Activated CD4-positive, alpha-beta T cell treated with anti-CD3 and anti-CD28 coated beads for 36 hours (primary cell): ENCODE results near the gene TCF15. TPM values are rescaled to one million over a fixed set of nuclear protein-coding genes. Genes with fewer than 3 reads are reported as not detected.

Experiments
- ATAC-seq: fragments of 200-7000 bp; cut with Tn5 transposase; one replicate; pipeline ENCODE4 v1.10.0; 2021; ENCODE audit warnings: mild to moderate bottlenecking, moderate library complexity
- CTCF ChIA-PET: fragments of 350-600 bp; sonication (Branson Sonifier 250); formaldehyde crosslinking; loops from one replicate; lab custom pipeline; 2021; ENCODE audit warnings: antibody characterized with exemption; lab: Charles Lee
- POLR2A ChIA-PET: fragments of 350-600 bp; sonication (Branson Sonifier 250); formaldehyde crosslinking; loops from one replicate; lab custom pipeline; 2021; ENCODE audit warnings: antibody characterized with exemption, inconsistent platforms; lab: Charles Lee
- DNase-seq: peaks from one replicate; pipeline ENCODE4 v3.0.0-alpha.2; 2020
- H3K27ac Mint-ChIP-seq: one replicate; pipeline ENCODE4 v1.8.0; 2021; ENCODE audit warnings: mixed read lengths
- H3K27me3 Mint-ChIP-seq: one replicate; pipeline ENCODE4 v1.8.0; 2021; ENCODE audit warnings: mixed read lengths
- H3K36me3 Mint-ChIP-seq: one replicate; pipeline ENCODE4 v1.8.0; 2021; ENCODE audit warnings: low read depth, mixed read lengths
- H3K4me1 Mint-ChIP-seq: one replicate; pipeline ENCODE4 v1.8.0; 2021; ENCODE audit warnings: mixed read lengths
- H3K4me3 Mint-ChIP-seq: one replicate; pipeline ENCODE4 v1.8.0; 2021; ENCODE audit warnings: mild to moderate bottlenecking, moderate library complexity, mixed read lengths
- H3K9me3 Mint-ChIP-seq: one replicate; pipeline ENCODE4 v1.8.0; 2021; ENCODE audit warnings: low read depth, mixed read lengths
- intact Hi-C, 2 experiments: fragments of 100-400 bp; cut with DNase I in 1 of 2; cut with micrococcal nuclease in 1 of 2; formaldehyde crosslinking; loops; one replicate each; pipeline versions ENCODE4 v1.14.2 to v1.15.1; 2022 to 2024; cut with DNase I, micrococcal nuclease
- total RNA-seq, 2 experiments: library from RNA; stranded (reverse); gene quantifications; one replicate each; pipeline ENCODE4 v1.2.3, GENCODE V29; 2021

Gene TCF15
- total RNA-seq, 2 experiments from 2014 or later = not detected

DNA sequence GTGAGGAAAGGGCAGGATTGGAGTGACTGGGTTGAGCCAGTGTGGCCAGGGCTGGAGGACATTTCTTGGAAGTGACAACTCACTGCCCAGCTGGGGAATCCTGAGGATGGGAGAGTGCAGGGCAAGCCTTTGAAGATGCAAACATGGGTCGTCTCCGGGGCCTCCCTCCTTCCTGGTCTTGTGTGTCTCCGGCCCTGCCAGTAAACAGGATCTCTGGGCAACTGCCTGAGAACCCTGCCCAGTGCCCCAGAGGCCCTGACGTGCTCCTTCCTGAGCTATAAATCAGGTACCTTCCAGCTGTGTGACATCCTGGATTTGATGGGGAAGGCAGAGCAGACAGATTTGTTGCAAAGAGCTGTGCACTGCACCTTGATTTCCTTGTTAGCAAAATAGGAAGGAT is 12.9 kb upstream of the TCF15 start:
- H3K9me3 Mint-ChIP-seq = peaks cover 3% of the 10 kb centered on the region
- POLR2A ChIA-PET = no interaction called here
- ATAC-seq (no peak), DNase-seq (no peak)
- intact Hi-C loops = no loop called here
- no peaks in the 10 kb centered on the region for H3K4me1 Mint-ChIP-seq
- H3K4me3 Mint-ChIP-seq = no peak overlapping the region
- H3K27ac Mint-ChIP-seq = no peak overlapping the region
- no peaks in the 10 kb centered on the region for H3K36me3 Mint-ChIP-seq
- CTCF ChIA-PET = interaction anchor here (0.9 kb wide), 1 partner anchor 22 kb away, joined by 5 read pairs; no protein-coding TSS in a partner anchor
- H3K27me3 Mint-ChIP-seq = peaks cover 31% of the 10 kb centered on the region

DNA sequence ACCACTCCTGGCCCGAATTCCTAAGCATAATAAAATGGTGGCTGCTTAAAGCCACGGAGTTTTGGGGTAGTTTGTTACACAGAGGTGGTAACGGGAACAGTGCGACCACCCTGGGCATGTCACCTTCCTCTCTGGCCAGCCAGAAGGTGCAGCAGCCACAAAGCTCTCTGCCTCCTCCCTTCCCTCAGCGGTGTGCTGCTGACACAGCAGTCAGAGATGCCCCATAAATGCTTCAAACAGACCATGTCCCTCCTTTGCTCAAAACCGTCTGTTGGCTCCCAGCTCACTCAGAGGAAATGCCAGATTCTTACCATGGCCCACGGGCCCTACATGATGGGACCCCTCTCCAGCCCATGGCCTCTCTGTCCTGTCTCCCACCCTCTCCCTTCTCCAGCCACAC is 12.1 kb upstream of the TCF15 start:
- no peaks in the 10 kb centered on the region for H3K36me3 Mint-ChIP-seq
- DNase-seq (no peak), ATAC-seq (no peak)
- H3K27me3 Mint-ChIP-seq = peaks cover 37% of the 10 kb centered on the region
- peaks cover 6% of the 10 kb centered on the region for H3K9me3 Mint-ChIP-seq
- intact Hi-C loops = no loop called here
- no peaks in the 10 kb centered on the region for H3K4me1 Mint-ChIP-seq
- no peak overlapping the region for H3K27ac Mint-ChIP-seq
- H3K4me3 Mint-ChIP-seq = no peak overlapping the region
- POLR2A ChIA-PET = no interaction called here
- CTCF ChIA-PET = interaction anchor here (0.7 kb wide), 1 partner anchor 826 kb away, joined by 3 read pairs; no protein-coding TSS in a partner anchor

DNA sequence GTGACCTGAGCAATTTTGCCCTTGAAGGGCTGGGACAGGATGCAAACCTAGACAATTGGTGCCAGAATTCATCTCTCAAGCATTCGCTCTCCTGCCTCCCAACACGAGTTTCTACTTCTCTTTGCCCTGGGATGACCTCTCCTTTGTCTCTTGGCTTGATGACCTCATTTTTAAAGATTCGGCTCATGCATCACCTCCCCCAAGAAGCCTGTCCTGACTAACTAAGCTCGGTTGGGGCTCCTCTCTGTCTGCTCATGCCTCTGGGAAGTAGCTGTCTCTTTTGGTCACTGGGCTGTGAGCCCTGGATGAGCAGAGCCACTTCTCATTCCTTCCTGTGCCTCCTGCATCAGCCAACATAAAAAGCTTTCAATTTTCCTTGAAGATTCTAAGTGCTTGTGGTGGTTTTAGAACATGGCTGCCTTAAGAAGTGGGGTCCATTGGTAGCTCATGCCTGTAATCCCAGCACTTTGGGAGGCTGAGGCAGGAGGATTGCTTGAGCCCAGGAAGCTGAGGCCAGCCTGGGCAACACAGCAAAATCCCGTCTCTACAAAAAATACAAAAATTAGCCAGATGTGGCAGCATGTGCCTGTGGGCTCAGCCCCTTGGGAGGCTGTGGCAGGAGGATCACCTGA is 11.1 kb upstream of the TCF15 start:
- H3K4me1 Mint-ChIP-seq = no peaks in the 10 kb centered on the region
- POLR2A ChIA-PET = no interaction called here
- intact Hi-C loops = no loop called here
- CTCF ChIA-PET = interaction anchor here (0.6 to 1.4 kb wide), 3 partner anchors 45 to 827 kb away, joined by 3 to 4 read pairs (median 3); no protein-coding TSS in a partner anchor
- H3K27ac Mint-ChIP-seq = no peak overlapping the region
- DNase-seq (no peak), ATAC-seq (no peak)
- no peaks in the 10 kb centered on the region for H3K36me3 Mint-ChIP-seq
- H3K4me3 Mint-ChIP-seq = no peak overlapping the region
- H3K9me3 Mint-ChIP-seq = peaks cover 6% of the 10 kb centered on the region
- peaks cover 41% of the 10 kb centered on the region for H3K27me3 Mint-ChIP-seq

DNA sequence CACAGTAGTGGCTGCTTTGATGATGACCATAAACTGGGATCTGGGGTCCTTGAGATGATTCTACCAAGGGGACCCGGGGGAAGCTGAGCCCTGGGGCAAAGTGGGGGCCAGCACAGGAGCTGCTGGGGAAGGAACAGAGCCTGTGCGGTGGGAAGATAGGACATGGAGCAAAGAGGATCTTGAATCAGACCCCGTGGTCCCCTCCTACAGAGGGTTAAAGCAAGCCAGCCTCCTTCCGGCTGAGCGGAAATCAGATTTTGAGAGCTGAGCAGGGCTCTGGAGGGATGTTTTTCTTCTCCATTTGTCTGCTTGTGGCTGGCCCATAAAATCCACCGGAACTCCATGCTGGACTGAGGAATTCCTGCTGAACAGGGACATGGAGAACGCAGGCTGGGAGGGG is 10.1 kb upstream of the TCF15 start:
- H3K27me3 Mint-ChIP-seq = peaks cover 44% of the 10 kb centered on the region
- no peaks in the 10 kb centered on the region for H3K4me1 Mint-ChIP-seq
- POLR2A ChIA-PET = no interaction called here
- intact Hi-C loops = no loop called here
- H3K4me3 Mint-ChIP-seq = no peak overlapping the region
- DNase-seq = no peak
- peaks cover 4% of the 10 kb centered on the region for H3K9me3 Mint-ChIP-seq
- no peaks in the 10 kb centered on the region for H3K36me3 Mint-ChIP-seq
- ATAC-seq = no peak
- CTCF ChIA-PET = interaction anchor here (0.8 to 1.4 kb wide), 2 partner anchors 25 to 46 kb away, joined by 3 to 4 read pairs; no protein-coding TSS in a partner anchor
- no peak overlapping the region for H3K27ac Mint-ChIP-seq

DNA sequence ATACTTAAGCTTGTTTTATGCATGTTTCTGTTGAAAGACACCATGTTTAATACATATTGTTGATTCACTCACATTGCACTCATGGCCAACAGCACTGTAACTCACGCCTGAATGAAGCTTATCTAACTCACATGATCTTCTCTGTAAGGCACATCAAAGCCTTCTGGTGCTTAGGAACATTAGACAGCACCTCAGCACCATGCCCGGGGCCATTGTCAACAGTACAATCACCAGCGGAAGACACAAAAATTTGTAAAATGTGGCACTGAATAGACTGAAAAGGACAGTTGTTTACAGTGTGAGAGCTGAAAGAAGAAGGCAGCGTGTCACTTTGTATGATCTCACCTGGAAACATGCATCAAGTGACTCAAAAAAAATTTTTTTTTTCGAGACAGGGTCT is 8.9 kb upstream of the TCF15 start:
- intact Hi-C loops = no loop called here
- Mint-ChIP-seq H3K9me3 (peaks cover 4% of the 10 kb centered on the region), H3K4me3 (no peak overlapping the region), H3K27ac (no peak overlapping the region), H3K4me1 (no peaks in the 10 kb centered on the region), H3K27me3 (peaks cover 51% of the 10 kb centered on the region), H3K36me3 (no peaks in the 10 kb centered on the region)
- ChIA-PET POLR2A (no interaction called here), CTCF (interaction anchor here (1.8 kb wide), 1 partner anchor 27 kb away, joined by 8 read pairs; no protein-coding TSS in a partner anchor)
- DNase-seq = no peak
- no peak for ATAC-seq

DNA sequence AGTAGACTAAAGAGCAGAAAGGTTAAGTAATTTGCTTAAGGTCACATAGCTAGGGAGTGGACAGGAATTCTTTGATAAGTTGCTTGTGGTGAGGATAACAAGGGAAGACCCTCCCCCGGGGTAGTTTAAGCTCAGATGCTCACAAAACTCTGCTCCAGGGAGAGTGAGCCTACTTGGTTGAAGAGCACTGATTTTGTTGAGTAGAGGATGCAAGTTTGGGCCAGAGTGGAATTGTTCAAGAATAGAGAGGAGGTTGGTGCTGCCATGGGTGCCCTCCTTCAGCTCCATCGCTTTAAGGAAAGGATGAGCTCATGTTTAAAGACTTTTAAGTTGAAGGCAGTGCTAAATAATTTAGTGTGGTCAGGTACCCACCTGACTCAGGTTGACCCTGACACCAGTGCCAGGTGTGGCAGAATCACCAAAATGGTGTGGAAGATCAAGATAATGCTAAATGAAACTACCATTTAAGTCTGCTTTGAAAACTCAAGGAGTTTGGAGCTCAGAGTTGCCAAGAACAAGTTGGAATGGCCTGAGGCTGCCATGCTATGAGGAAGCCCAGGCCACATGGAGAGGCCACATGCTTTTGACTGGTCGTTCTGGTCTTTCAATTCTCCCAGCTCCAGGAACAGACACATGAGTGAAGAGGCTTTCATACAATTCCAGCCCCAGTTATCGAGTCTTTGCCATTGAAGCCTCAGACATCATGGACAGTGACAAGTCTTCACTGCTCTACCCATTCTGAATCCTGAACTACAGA is 8.0 kb upstream of the TCF15 start:
- no peaks in the 10 kb centered on the region for H3K36me3 Mint-ChIP-seq
- no peak overlapping the region for H3K27ac Mint-ChIP-seq
- POLR2A ChIA-PET = no interaction called here
- intact Hi-C loops = no loop called here
- no peak overlapping the region for H3K4me3 Mint-ChIP-seq
- CTCF ChIA-PET = interaction anchor here (1.0 to 1.8 kb wide), 2 partner anchors 28 to 49 kb away, joined by 6 to 8 read pairs; no protein-coding TSS in a partner anchor
- H3K27me3 Mint-ChIP-seq = peaks cover 51% of the 10 kb centered on the region
- no peak for DNase-seq
- no peaks in the 10 kb centered on the region for H3K4me1 Mint-ChIP-seq
- H3K9me3 Mint-ChIP-seq = peaks cover 4% of the 10 kb centered on the region
- ATAC-seq = no peak

DNA sequence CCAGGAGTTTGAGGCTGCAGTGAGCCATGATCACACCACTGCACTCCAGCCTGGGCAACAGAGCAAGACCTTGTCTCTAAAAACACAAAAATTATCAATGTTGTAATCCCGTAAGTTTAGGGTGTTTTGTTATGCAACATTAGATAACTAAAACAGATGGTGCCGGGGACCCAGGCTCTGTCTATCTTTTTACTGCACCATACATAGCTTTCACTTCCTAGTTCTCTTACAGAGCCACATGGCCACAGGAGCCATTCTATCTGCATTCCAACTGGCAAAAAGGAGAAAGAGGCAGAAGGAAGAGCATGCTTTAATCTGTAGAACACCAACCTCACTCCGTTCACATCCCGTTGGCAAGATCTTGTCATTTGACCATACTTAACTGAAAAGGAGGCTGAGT is 5.4 kb upstream of the TCF15 start:
- DNase-seq = no peak
- H3K4me3 Mint-ChIP-seq = no peak overlapping the region
- peaks cover 5% of the 10 kb centered on the region for H3K4me1 Mint-ChIP-seq
- CTCF ChIA-PET = interaction anchor here (0.9 kb wide), 1 partner anchor 55 kb away, joined by 5 read pairs; no protein-coding TSS in a partner anchor
- H3K27ac Mint-ChIP-seq = no peak overlapping the region
- peaks cover 58% of the 10 kb centered on the region for H3K27me3 Mint-ChIP-seq
- POLR2A ChIA-PET = no interaction called here
- H3K9me3 Mint-ChIP-seq = peaks cover 4% of the 10 kb centered on the region
- intact Hi-C loops = no loop called here
- H3K36me3 Mint-ChIP-seq = no peaks in the 10 kb centered on the region
- no peak for ATAC-seq

DNA sequence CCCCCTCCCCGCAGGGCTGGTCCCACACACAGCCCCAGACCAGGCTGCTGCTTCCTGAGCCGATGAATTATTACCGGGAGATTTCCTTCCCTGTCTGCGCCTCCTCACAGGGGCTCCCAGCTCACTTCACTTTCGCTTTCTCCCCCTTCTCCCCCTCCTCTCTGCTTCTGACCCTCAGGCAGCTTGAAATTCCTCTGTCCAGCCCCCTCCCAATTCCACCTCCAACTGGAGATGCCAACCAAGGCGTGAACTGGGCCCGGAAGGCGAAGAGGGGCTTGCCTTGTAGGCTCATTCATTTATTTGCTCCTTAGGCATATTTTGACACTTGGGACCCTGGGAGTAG is 1.7 kb upstream of the TCF15 start:
- intact Hi-C loops = no loop called here
- H3K27me3 Mint-ChIP-seq = peaks cover 52% of the 10 kb centered on the region

DNA sequence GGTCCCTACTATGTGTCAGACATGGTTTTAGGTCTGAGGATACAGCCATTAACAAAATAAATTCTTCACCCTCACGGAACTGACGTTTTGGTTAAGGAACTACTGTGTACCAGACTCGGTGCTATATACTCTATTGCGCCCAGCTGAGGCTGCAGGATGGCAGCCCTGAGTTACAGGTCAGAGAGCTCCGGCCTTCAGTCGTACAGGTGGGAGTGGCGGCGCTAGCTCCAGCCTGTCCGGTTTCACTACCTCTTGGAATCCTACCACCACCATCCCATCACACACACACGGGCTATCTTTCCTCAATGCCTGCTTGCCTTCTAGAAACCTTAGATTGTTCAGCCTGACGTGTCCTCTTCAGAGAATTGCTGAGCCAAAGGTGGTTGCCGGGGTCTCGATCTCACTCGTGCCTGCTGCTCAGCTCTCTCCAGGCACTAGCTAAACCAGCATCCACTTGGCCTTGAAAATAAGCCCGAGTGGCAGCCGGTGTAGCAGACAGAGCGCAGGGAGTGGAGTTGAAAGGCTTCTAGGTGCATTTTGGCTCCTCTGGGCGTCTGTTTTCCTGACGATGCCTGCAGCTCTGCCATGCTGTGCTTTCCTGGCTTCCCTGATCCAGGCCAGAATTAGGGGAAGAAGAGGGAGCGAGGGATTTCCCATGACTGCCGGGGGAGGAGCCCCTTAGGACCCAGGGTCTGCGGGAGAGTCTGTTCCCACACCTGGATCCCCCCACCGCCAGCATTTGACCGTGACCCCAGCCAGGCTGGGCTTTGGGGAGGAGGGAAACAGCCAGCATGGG is 1.1 kb upstream of the TCF15 start:
- CTCF ChIA-PET = interaction anchor here (0.6 to 1.2 kb wide), 2 partner anchors 9 to 421 kb away, joined by 3 to 8 read pairs; no protein-coding TSS in a partner anchor

More for the DNA sequence above, 1.7 kb upstream of the TCF15 start:
- no peak overlapping the region for H3K4me3 Mint-ChIP-seq
- ATAC-seq (no peak), DNase-seq (no peak)
- no peaks in the 10 kb centered on the region for H3K36me3 Mint-ChIP-seq
- H3K9me3 Mint-ChIP-seq = no peaks in the 10 kb centered on the region
- ChIA-PET CTCF (no interaction called here), POLR2A (no interaction called here)
- no peak overlapping the region for H3K27ac Mint-ChIP-seq
- peaks cover 6% of the 10 kb centered on the region for H3K4me1 Mint-ChIP-seq

DNA sequence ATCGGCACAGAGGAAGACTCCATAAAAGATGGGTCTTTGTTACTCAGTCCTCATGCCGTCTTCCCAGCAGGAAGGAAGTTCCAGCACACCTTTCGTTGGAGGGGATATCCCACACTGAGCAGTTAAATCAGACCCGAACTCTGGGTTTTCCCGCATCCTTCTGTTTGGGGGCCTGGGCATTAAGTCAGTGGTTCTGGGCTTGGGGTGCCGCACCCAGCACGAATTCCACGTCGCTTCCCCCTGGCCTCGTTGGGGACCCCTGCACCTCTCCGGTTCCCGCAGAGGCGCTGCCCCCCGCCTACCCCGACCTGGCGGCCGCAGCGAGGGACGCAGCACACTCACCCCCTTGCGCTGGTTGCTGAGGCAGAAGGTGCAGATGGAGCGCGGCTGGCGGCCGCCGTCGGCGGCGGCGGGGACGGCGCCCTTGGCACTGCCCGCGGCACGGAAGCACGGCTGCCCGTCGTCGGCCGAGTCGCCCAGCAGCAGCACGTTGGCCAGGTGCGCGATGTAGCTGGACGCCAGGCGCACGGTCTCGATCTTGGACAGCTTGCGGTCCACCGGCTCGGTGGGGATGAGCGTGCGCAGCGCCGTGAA is 641 bp downstream of the TCF15 start:
- DNase-seq = no peak
- no peak for ATAC-seq
- ChIA-PET POLR2A (no interaction called here), CTCF (no interaction called here)
- Mint-ChIP-seq H3K27ac (no peak overlapping the region), H3K9me3 (no peaks in the 10 kb centered on the region), H3K4me3 (no peak overlapping the region), H3K27me3 (peaks cover 43% of the 10 kb centered on the region), H3K4me1 (peaks cover 6% of the 10 kb centered on the region), H3K36me3 (no peaks in the 10 kb centered on the region)
- intact Hi-C loops = no loop called here

More for the DNA sequence above, 1.1 kb upstream of the TCF15 start:
- no peak for ATAC-seq
- peak; percentile 19 for DNase-seq
- intact Hi-C loops = no loop called here
- Mint-ChIP-seq H3K36me3 (no peaks in the 10 kb centered on the region), H3K9me3 (no peaks in the 10 kb centered on the region), H3K27me3 (peaks cover 49% of the 10 kb centered on the region), H3K27ac (no peak overlapping the region), H3K4me3 (no peak overlapping the region), H3K4me1 (peaks cover 6% of the 10 kb centered on the region)
- POLR2A ChIA-PET = no interaction called here

DNA sequence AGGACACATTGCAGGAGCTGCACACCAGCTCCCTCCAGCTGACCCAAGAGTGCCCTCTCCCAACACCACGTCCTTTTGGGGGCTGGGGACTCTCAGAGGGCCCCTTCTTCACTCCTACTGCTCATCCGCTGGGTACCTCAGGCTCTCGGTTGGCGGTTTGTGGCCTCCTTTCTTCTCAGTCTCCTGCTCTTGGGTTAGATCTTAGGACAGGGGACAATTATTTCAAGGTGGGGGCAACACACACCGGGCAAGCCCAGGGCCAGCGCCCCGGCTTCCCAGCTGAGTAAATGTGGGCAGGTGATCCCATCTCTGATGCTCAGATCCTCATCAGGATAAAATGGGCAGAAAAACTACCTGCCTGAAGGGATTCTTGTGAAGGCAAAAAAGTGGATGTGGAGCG is 1.1 kb downstream of the TCF15 start:
- ATAC-seq = no peak
- Mint-ChIP-seq H3K27me3 (peaks cover 41% of the 10 kb centered on the region), H3K9me3 (no peaks in the 10 kb centered on the region), H3K4me1 (peaks cover 6% of the 10 kb centered on the region), H3K27ac (no peak overlapping the region), H3K4me3 (no peak overlapping the region), H3K36me3 (no peaks in the 10 kb centered on the region)
- POLR2A ChIA-PET = no interaction called here
- intact Hi-C loops = no loop called here
- CTCF ChIA-PET = no interaction called here
- DNase-seq = no peak
